GM12878 (cell line): Measurements from ENCODE around the gene INHBE.
A peak's percentile ranks its signal among the peaks of the same experiment; 100 is the strongest.

Source experiments
- CTCF ChIP-seq, 3 experiments: IDR thresholded peaks in 2 of 3; conservative IDR thresholded peaks in 1 of 3; 2 replicates each; pipeline ENCODE4 v1.5.1; 2011; ENCODE audit warnings: low read depth in 3 of 3, low read length in 3 of 3, mild to moderate bottlenecking in 3 of 3, control low read depth in 2 of 3, moderate library complexity in 2 of 3, inconsistent platforms in 1 of 3, mixed read lengths in 1 of 3; ENCODE audit not compliant: control insufficient read depth in 2 of 3, insufficient read depth in 1 of 3; ENCODE audit errors: extremely low read depth in 1 of 3
- MAX ChIP-seq: IDR thresholded peaks from 2 replicates; pipeline ENCODE4 v1.6.1; 2012; ENCODE audit warnings: low read depth, low read length, improper control_type of control experiment
- NR2C2 ChIP-seq: IDR thresholded peaks from 2 replicates; pipeline ENCODE4 v1.6.1; 2011; ENCODE audit warnings: borderline replicate concordance, low read depth; ENCODE audit not compliant: control insufficient read depth, insufficient read length
- SIN3A ChIP-seq: IDR thresholded peaks from 2 replicates; pipeline ENCODE4 v1.6.1; 2012; ENCODE audit warnings: low read depth, low read length, improper control_type of control experiment

GRCh38 chr12:57430931-57431566 is 24.1 kb upstream of the INHBE start, which contains the start of gene R3HDM2:
- TF ChIP-seq CTCF (IDR thresholded peaks at IDR 0.05 in 2 of 3, conservative IDR thresholded peaks at IDR 0.05 in 1 of 3; ENCODE audit: control insufficient read depth in 2 of 3, extremely low read depth in 1 of 3, insufficient read depth in 1 of 3, low read depth in 3 of 3, low read length in 3 of 3) (no peak), MAX (peak; percentile 79; the same call in 1 of the 2 replicates), SIN3A (no peak), NR2C2 (no peak)
